CD14-positive monocyte (primary cell): ENCODE measurements around the gene BLOC1S4. TPM values are rescaled to one million over a fixed set of nuclear protein-coding genes. Genes with fewer than 3 reads are reported as not detected.

Experiments used
- DNase-seq, 3 donors: peaks; one replicate each; pipeline ENCODE4 v3.0.0-alpha.2; 2011 to 2022
- H2AFZ ChIP-seq: 2 replicates; pipeline ENCODE4 v1.6.0; 2012; ENCODE audit warnings: mild to moderate bottlenecking, low read depth, low read length, inconsistent platforms; ENCODE audit not compliant: insufficient read depth, poor library complexity, severe bottlenecking
- H3K27ac ChIP-seq, 2 donors: 1 replicate in 1 of 2; 2 replicates in 1 of 2; pipeline ENCODE4 v1.5.1; 2012 to 2013; ENCODE audit warnings: low read length in 2 of 2, control low read depth in 1 of 2, inconsistent platforms in 1 of 2, low read depth in 1 of 2, mild to moderate bottlenecking in 1 of 2
- H3K27me3 ChIP-seq, 2 donors: one replicate each; pipeline versions ENCODE4 v1.6.0 to v1.6.1; 2011 to 2013; ENCODE audit warnings: low read length in 2 of 2; ENCODE audit not compliant: control insufficient read depth in 2 of 2, insufficient read depth in 2 of 2
- H3K36me3 ChIP-seq, 2 donors: replicated peaks in 1 of 2; 1 replicate in 1 of 2; 2 replicates in 1 of 2; pipeline versions ENCODE4 v1.5.1 to v1.6.1; 2012 to 2013; ENCODE audit warnings: low read length in 2 of 2, control low read depth in 1 of 2, inconsistent platforms in 1 of 2, mild to moderate bottlenecking in 1 of 2; ENCODE audit not compliant: insufficient read depth in 2 of 2, control insufficient read depth in 1 of 2
- H3K4me1 ChIP-seq, 2 donors: 1 replicate in 1 of 2; 2 replicates in 1 of 2; pipeline versions ENCODE4 v1.5.1 to v1.6.1; 2012 to 2013; ENCODE audit warnings: low read length in 2 of 2, control low read depth in 1 of 2, inconsistent platforms in 1 of 2, mild to moderate bottlenecking in 1 of 2, moderate library complexity in 1 of 2; ENCODE audit not compliant: insufficient read depth in 2 of 2, control insufficient read depth in 1 of 2
- H3K4me2 ChIP-seq: replicated peaks from 2 replicates; pipeline ENCODE3; 2012; ENCODE audit warnings: low read length, moderate library complexity, mild to moderate bottlenecking; ENCODE audit not compliant: poor library complexity, severe bottlenecking; ENCODE audit errors: extremely low read depth
- H3K4me3 ChIP-seq, 3 experiments: fragments of 200-600 bp in 1 of 3; sonication (generic) in 1 of 3; replicated peaks in 1 of 3; 1 replicate in 2 of 3; 2 replicates in 1 of 3; pipeline ENCODE4 v1.5.1; 2011 to 2013; ENCODE audit warnings: low read length in 3 of 3, mild to moderate bottlenecking in 3 of 3, control low read depth in 2 of 3, low read depth in 2 of 3, inconsistent platforms in 1 of 3, moderate library complexity in 1 of 3
- H3K79me2 ChIP-seq: 2 replicates; pipeline ENCODE4 v1.6.0; 2012; ENCODE audit warnings: mild to moderate bottlenecking, control low read depth, inconsistent platforms, low read length, moderate library complexity; ENCODE audit not compliant: insufficient read depth
- H3K9ac ChIP-seq: 2 replicates; pipeline ENCODE4 v1.6.0; 2017; ENCODE audit warnings: low read length, mild to moderate bottlenecking; ENCODE audit not compliant: insufficient read depth, poor library complexity, severe bottlenecking
- H3K9me3 ChIP-seq, 2 donors: replicated peaks in 1 of 2; 1 replicate in 1 of 2; 2 replicates in 1 of 2; pipeline versions ENCODE4 v1.5.1 to v1.6.1; 2012 to 2013; ENCODE audit warnings: low read length in 2 of 2, control low read depth in 1 of 2; ENCODE audit not compliant: control insufficient read depth in 1 of 2, insufficient read depth in 1 of 2
- H4K20me1 ChIP-seq: 2 replicates; pipeline ENCODE4 v1.6.0; 2012; ENCODE audit warnings: mild to moderate bottlenecking, low read length, control low read depth, moderate library complexity; ENCODE audit not compliant: insufficient read depth
- H3K27ac Mint-ChIP-seq, 7 donors: one replicate each; pipeline ENCODE4 v1.8.0; 2020; ENCODE audit warnings: mild to moderate bottlenecking in 7 of 7, mixed read lengths in 7 of 7, moderate library complexity in 6 of 7, inconsistent platforms in 2 of 7
- H3K27me3 Mint-ChIP-seq, 3 donors: one replicate each; pipeline ENCODE4 v1.8.0; 2021 to 2022; ENCODE audit warnings: low read depth in 3 of 3, mild to moderate bottlenecking in 3 of 3, mixed read lengths in 3 of 3, moderate library complexity in 3 of 3, inconsistent platforms in 1 of 3
- H3K36me3 Mint-ChIP-seq, 2 donors: one replicate each; pipeline ENCODE4 v1.8.0; 2020; ENCODE audit warnings: mixed read lengths in 2 of 2, inconsistent platforms in 1 of 2, mild to moderate bottlenecking in 1 of 2
- H3K4me1 Mint-ChIP-seq: one replicate; pipeline ENCODE4 v1.8.0; 2020; ENCODE audit warnings: mild to moderate bottlenecking, mixed read lengths
- H3K4me3 Mint-ChIP-seq, 2 donors: one replicate each; pipeline ENCODE4 v1.8.0; 2020; ENCODE audit warnings: mild to moderate bottlenecking in 2 of 2, mixed read lengths in 2 of 2, moderate library complexity in 1 of 2
- H3K9me3 Mint-ChIP-seq, 7 donors: one replicate each; pipeline ENCODE4 v1.8.0; 2020 to 2022; ENCODE audit warnings: mixed read lengths in 7 of 7, mild to moderate bottlenecking in 6 of 7, moderate library complexity in 6 of 7, inconsistent platforms in 2 of 7
- WGBS: methylation state at CpG from one replicate; pipeline ENCODE4 v1.1.5; 2013; ENCODE audit warnings: missing lambda C conversion rate; ENCODE audit not compliant: insufficient coverage; 5-methylcytosine and 5-hydroxymethylcytosine counted together
- intact Hi-C, 2 donors: fragments of 100-400 bp; cut with micrococcal nuclease; formaldehyde crosslinking; loops; one replicate each; pipeline versions ENCODE4 v1.15.0 to v1.15.1; 2023
- polyA plus RNA-seq, 3 donors: library from polyadenylated mRNA; depleted of rRNA in 1 of 3; unstranded in 2 of 3; stranded (reverse) in 1 of 3; fragments of 300-500 nt in 2 of 3; fragments of >200 nt in 1 of 3; fragmentation: Illumina TruSeq in 2 of 3; gene quantifications; 1 replicate in 2 of 3; 2 replicates in 1 of 3; pipeline ENCODE4 v1.2.3, GENCODE V29; 2012 to 2021
- TF ChIP-seq, protein P1 (sequence below): fragments of 200-600 bp; IDR thresholded peaks from one replicate; pipeline ENCODE4 v1.8.0; 2022; ENCODE audit warnings: antibody characterized with exemption, mild to moderate bottlenecking

The BLOC1S4 gene
- polyA plus RNA-seq, 3 donors = 6.7 to 30.9 (median 20.1) TPM

DNA sequence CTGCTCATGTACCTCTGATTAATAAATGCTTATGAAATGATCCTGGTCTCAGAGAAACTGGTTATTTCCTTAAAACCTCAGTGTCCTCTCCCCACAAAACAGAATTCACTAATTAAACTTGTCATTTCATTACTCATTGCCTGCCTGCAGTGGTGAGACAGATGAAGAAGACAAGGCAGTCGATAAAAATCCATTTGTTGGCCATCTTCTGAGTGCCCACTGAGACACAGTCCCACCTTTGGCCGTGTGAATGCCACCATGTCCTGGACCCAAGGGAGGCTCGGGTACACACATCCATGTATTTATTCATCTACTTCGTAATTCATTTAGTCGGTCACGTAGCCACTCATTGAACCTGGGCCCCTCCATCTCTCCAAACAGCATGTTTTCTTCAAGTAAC lies 18.8 kb upstream of the BLOC1S4 start:
- Histone ChIP-seq H2AFZ (no peak overlapping the region), H3K9ac (no peak overlapping the region), H3K27me3 (no peaks in the 10 kb centered on the region), H3K4me3 (no peak overlapping the region), H3K4me1 (peaks cover 33 to 37% of the 10 kb centered on the region in 2 donors), H3K36me3 (peaks cover 3 to 24% of the 10 kb centered on the region in 2 donors), H3K79me2 (peaks cover 20% of the 10 kb centered on the region), H4K20me1 (no peaks in the 10 kb centered on the region), H3K27ac (peak overlapping the region in 1 of 2 donors; percentile 77), H3K9me3 (no peaks in the 10 kb centered on the region), H3K4me2 (no peak overlapping the region)
- Mint-ChIP-seq H3K27ac (peak overlapping the region in 2 of 7 donors; percentile 1 to 92), H3K36me3 (peaks cover 21% of the 10 kb centered on the region in 2 donors), H3K9me3 (no peaks in the 10 kb centered on the region), H3K4me1 (peaks cover 43% of the 10 kb centered on the region), H3K27me3 (no peaks in the 10 kb centered on the region), H3K4me3 (no peak overlapping the region)
- 100% methylated on average over 3 of the region's 6 CpGs for WGBS
- TF ChIP-seq, protein P1, sequence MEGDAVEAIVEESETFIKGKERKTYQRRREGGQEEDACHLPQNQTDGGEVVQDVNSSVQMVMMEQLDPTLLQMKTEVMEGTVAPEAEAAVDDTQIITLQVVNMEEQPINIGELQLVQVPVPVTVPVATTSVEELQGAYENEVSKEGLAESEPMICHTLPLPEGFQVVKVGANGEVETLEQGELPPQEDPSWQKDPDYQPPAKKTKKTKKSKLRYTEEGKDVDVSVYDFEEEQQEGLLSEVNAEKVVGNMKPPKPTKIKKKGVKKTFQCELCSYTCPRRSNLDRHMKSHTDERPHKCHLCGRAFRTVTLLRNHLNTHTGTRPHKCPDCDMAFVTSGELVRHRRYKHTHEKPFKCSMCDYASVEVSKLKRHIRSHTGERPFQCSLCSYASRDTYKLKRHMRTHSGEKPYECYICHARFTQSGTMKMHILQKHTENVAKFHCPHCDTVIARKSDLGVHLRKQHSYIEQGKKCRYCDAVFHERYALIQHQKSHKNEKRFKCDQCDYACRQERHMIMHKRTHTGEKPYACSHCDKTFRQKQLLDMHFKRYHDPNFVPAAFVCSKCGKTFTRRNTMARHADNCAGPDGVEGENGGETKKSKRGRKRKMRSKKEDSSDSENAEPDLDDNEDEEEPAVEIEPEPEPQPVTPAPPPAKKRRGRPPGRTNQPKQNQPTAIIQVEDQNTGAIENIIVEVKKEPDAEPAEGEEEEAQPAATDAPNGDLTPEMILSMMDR = no peak
- intact Hi-C loops = no loop called here
- no peak for DNase-seq

DNA sequence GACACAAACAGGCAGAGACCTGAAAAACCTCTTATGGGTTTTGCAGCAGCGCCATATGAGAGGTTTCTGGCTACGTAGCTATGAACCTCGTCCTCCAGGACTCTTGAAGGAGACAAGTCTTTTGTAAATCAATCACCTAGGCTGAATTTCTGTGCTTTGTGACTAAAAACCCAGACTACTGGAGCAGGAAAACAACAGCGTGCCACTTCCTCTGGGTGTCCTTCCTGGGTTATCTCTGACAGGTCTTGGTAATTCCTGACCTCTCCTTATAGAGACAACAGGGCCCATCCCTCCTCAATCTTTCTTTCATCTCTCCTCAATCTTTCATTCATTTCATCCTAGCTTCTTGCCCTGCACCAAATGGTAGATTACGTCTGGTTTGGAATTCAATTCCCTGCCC lies 16.6 kb upstream of the BLOC1S4 start:
- Mint-ChIP-seq H3K4me3 (no peak overlapping the region), H3K4me1 (peaks cover 29% of the 10 kb centered on the region), H3K27me3 (peaks cover 0 to 2% (median 0%) of the 10 kb centered on the region in 3 donors), H3K36me3 (peaks cover 34 to 38% of the 10 kb centered on the region in 2 donors), H3K27ac (peak overlapping the region in 1 of 7 donors; percentile 50), H3K9me3 (peaks cover 0 to 6% (median 2%) of the 10 kb centered on the region in 7 donors)
- 93% methylated on average over 5 of the region's 5 CpGs for WGBS
- H3K9me3 ChIP-seq = no peaks in the 10 kb centered on the region
- H3K36me3 ChIP-seq = peaks cover 12 to 39% of the 10 kb centered on the region in 2 donors
- H3K27ac ChIP-seq = no peak overlapping the region
- H3K9ac ChIP-seq = no peak overlapping the region
- TF ChIP-seq, protein P1 = no peak
- H3K27me3 ChIP-seq = no peaks in the 10 kb centered on the region
- H3K4me3 ChIP-seq = no peak overlapping the region
- peaks cover 22 to 23% of the 10 kb centered on the region in 2 donors for H3K4me1 ChIP-seq
- intact Hi-C loops = no loop called here
- no peak overlapping the region for H2AFZ ChIP-seq
- no peak for DNase-seq
- peaks cover 32% of the 10 kb centered on the region for H3K79me2 ChIP-seq
- no peak overlapping the region for H3K4me2 ChIP-seq
- H4K20me1 ChIP-seq = peaks cover 6% of the 10 kb centered on the region
